ENCODE results near the gene ADAMTS10.

Gene ADAMTS10

GRCh38 chr19:8610041-8610935 is at the start of gene ADAMTS10:
Gene ADAMTS10, minus strand, starts transcription at chr19:8610715. Its CDS starts 5,005 bp downstream, at chr19:8605710.
- DNase-seq: peak; percentile 30
- peak within 1 kb of the TSS; percentile 1; the same call in 1 of the 2 replicates for H3K27ac ChIP-seq

DNA sequence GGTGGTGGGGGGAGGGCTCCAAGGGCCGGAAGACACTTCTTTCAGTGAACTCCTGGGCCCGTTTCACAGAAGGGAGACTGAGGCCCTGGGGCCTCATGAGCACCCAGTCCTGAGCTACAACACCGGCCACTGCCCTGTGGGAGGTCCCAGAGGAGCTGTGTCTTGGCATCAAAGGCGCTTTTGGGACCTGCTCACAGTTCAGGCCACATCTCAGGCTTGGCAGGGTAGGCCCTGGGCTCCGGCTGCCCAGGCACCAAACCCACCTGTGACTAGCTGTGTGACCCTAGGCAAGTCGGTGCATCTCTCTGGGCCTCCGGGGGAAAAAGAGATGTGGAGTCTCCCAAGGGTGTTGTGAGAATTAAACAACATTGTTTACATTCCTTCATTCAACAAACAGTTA is 49.4 kb upstream of the ADAMTS10 start:
- Histone ChIP-seq H3K9me3 (ENCODE audit: severe bottlenecking) (no peaks in the 10 kb centered on the region), H3K27ac (no peak overlapping the region), H3K36me3 (no peaks in the 10 kb centered on the region), H3K27me3 (ENCODE audit: insufficient read depth, low read depth, severe bottlenecking) (peaks cover 66% of the 10 kb centered on the region), H3K4me3 (ENCODE audit: low read depth, low read length) (no peak overlapping the region)
- no peak for DNase-seq
- no peak for TF ChIP-seq CTCF (IDR thresholded peaks at IDR 0.05; ENCODE audit: low read depth, low read length)

More at GRCh38 chr19:8610041-8610935, at the start of gene ADAMTS10:
- no peaks in the 10 kb centered on the region for H3K36me3 ChIP-seq
- TF ChIP-seq CTCF (IDR thresholded peaks at IDR 0.05; ENCODE audit: low read depth, low read length): no peak
- H3K9me3 ChIP-seq (ENCODE audit: severe bottlenecking): no peaks in the 10 kb centered on the region
- H3K27me3 ChIP-seq (ENCODE audit: insufficient read depth, low read depth, severe bottlenecking): peaks cover 2% of the 10 kb centered on the region
- peak within 1 kb of the TSS; percentile 58 for H3K4me3 ChIP-seq (ENCODE audit: low read depth, low read length)

DNA sequence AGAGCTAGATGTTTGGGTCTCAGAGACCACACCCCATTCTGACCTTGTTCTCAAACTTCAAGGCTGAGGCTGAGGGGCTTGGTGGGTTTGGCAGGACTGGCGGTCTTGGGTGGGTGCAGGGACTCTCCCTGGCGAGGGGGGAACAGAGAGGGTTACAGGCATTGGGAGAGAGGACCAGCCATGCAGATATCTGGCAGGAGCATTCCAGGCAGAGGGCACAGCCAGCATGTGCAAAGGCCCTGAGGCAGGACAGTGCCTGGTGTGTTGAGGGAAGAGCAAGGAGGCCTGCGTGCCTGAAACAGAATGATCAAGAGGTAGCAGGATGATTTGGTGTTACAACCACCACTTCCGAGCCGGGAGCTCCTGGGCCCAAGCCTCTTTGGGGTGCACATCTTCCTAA is 47.4 kb upstream of the ADAMTS10 start:
- no peak for DNase-seq
- peaks cover 77% of the 10 kb centered on the region for H3K27me3 ChIP-seq (ENCODE audit: insufficient read depth, low read depth, severe bottlenecking)
- no peaks in the 10 kb centered on the region for H3K36me3 ChIP-seq
- H3K9me3 ChIP-seq (ENCODE audit: severe bottlenecking): no peaks in the 10 kb centered on the region
- no peak overlapping the region for H3K27ac ChIP-seq
- no peak overlapping the region for H3K4me3 ChIP-seq (ENCODE audit: low read depth, low read length)
- TF ChIP-seq CTCF (IDR thresholded peaks at IDR 0.05; ENCODE audit: low read depth, low read length): no peak

- no peak for DNase-seq
- Histone ChIP-seq H3K27ac (no peak overlapping the region), H3K36me3 (no peaks in the 10 kb centered on the region), H3K27me3 (ENCODE audit: insufficient read depth, low read depth, severe bottlenecking) (peaks cover 86% of the 10 kb centered on the region), H3K4me3 (ENCODE audit: low read depth, low read length) (no peak overlapping the region), H3K9me3 (ENCODE audit: severe bottlenecking) (no peaks in the 10 kb centered on the region)
- no peak for TF ChIP-seq CTCF (IDR thresholded peaks at IDR 0.05; ENCODE audit: low read depth, low read length)
These were observed 44.8 kb upstream of the ADAMTS10 start for GRCh38 chr19:8655340-8655709.

DNA sequence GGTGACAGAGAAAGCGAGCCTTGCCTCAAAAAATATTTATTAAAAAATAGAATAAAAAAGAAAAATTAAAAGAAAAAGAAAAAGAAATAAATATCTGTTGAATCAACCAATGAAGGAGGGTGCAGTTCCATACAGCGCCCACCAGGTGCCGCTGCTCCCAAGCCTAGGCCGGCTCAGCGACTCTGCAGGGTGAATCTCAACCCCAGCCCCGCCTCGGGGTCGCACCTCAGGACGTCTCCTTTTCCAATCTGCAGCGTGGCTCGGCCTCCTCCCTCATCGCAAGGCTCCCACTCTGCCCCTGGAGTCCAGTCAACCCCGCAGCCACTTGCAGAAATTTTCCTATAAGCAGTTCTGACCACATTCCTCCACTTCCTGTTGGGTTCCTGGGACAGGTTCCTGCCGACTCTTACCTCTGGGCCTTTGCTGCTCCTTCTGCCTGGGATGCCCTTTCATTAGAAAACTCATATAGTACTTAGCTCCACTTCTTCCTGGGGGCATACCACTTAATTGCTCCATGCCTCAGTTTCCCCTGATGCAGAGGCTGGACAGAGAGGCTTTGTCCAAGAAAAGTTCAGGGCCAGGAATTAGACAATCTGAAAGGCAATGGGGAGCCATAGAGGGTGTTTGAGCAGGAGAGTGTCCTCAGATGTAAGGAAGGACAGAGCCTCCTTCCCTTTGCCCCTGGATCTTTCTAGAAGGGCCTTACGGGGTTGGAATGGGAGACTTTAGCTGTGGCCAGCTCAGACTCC is 44.2 kb upstream of the ADAMTS10 start:
- Histone ChIP-seq H3K36me3 (no peaks in the 10 kb centered on the region), H3K9me3 (ENCODE audit: severe bottlenecking) (no peaks in the 10 kb centered on the region), H3K27ac (no peak overlapping the region), H3K4me3 (ENCODE audit: low read depth, low read length) (no peak overlapping the region), H3K27me3 (ENCODE audit: insufficient read depth, low read depth, severe bottlenecking) (peaks cover 86% of the 10 kb centered on the region)
- DNase-seq: peak; percentile 43
- TF ChIP-seq CTCF (IDR thresholded peaks at IDR 0.05; ENCODE audit: low read depth, low read length): peak; percentile 86
